Testis (tissue), 3 donors: ENCODE results near the gene CHDH. TPM values are rescaled to one million over a fixed set of nuclear protein-coding genes. Genes with fewer than 3 reads are reported as not detected.

Experiments
- DNase-seq: peaks from one replicate; pipeline ENCODE4 v3.0.0-alpha.2; 2019
- H3K27ac ChIP-seq, 2 donors: fragments of 200-600 bp; sonication (generic); one replicate each; pipeline ENCODE4 v1.5.1; 2019
- H3K27me3 ChIP-seq: fragments of 200-600 bp; sonication (generic); one replicate; pipeline ENCODE4 v1.5.1; 2019
- H3K36me3 ChIP-seq: fragments of 200-600 bp; sonication (generic); one replicate; pipeline ENCODE4 v1.5.1; 2017; ENCODE audit warnings: low read depth; ENCODE audit errors: missing control alignments
- H3K4me1 ChIP-seq: fragments of 200-600 bp; sonication (generic); one replicate; pipeline ENCODE4 v1.5.1; 2019
- H3K4me3 ChIP-seq, 2 donors: fragments of 200-600 bp; sonication (generic); one replicate each; pipeline ENCODE4 v1.5.1; 2017 to 2019
- H3K9me3 ChIP-seq: fragments of 200-600 bp; sonication (generic); one replicate; pipeline ENCODE4 v1.5.1; 2017
- POLR2A ChIP-seq: fragments of 450-650 bp; IDR thresholded peaks from one replicate; pipeline ENCODE4 v1.6.1; 2017; ENCODE audit warnings: antibody characterized with exemption, mild to moderate bottlenecking, moderate library complexity
- WGBS, 2 donors: methylation state at CpG; one replicate each; pipeline ENCODE4 v1.1.5; 2018; 5-methylcytosine and 5-hydroxymethylcytosine counted together
- intact Hi-C: fragments of 100-400 bp; cut with DNase I; formaldehyde crosslinking; loops from one replicate; pipeline ENCODE4 v1.15.1; 2023; ENCODE audit warnings: low total_unique reads
- polyA plus RNA-seq: library from polyadenylated mRNA; stranded (reverse); fragments of 350-450 nt; fragmentation: Illumina TruSeq; extraction: RNeasy Lipid Tissue Mini Kit (QIAGEN cat#74804); gene quantifications from one replicate; pipeline ENCODE4 v1.2.3, GENCODE V29; 2014; ENCODE audit warnings: low read depth, low replicate concordance; ENCODE audit not compliant: insufficient read depth
- total RNA-seq, 2 donors: library from RNA; depleted of rRNA; stranded (reverse); fragments of >200 nt; gene quantifications; one replicate each; pipeline ENCODE4 v1.2.3, GENCODE V29; 2016
- TF ChIP-seq, protein P1 (sequence below), 3 experiments: fragments of 450-650 bp in 2 of 3; fragments of 200-600 bp in 1 of 3; sonication (generic) in 1 of 3; IDR thresholded peaks; one replicate each; pipeline ENCODE4 v1.5.1; 2016 to 2019; ENCODE audit warnings: antibody characterized with exemption in 3 of 3, mild to moderate bottlenecking in 2 of 3, moderate library complexity in 1 of 3

The CHDH gene
- total and polyA plus RNA-seq, 3 donors from 2014 or later = 13.5 to 41.4 (median 28.1) TPM

GRCh38 chr3:53856964-53857363 lies 10.7 kb upstream of the CHDH start:
- H3K4me3 ChIP-seq = no peak overlapping the region
- peak overlapping the region in 1 of 2 donors; percentile 53 for H3K27ac ChIP-seq
- TF ChIP-seq, protein P1, sequence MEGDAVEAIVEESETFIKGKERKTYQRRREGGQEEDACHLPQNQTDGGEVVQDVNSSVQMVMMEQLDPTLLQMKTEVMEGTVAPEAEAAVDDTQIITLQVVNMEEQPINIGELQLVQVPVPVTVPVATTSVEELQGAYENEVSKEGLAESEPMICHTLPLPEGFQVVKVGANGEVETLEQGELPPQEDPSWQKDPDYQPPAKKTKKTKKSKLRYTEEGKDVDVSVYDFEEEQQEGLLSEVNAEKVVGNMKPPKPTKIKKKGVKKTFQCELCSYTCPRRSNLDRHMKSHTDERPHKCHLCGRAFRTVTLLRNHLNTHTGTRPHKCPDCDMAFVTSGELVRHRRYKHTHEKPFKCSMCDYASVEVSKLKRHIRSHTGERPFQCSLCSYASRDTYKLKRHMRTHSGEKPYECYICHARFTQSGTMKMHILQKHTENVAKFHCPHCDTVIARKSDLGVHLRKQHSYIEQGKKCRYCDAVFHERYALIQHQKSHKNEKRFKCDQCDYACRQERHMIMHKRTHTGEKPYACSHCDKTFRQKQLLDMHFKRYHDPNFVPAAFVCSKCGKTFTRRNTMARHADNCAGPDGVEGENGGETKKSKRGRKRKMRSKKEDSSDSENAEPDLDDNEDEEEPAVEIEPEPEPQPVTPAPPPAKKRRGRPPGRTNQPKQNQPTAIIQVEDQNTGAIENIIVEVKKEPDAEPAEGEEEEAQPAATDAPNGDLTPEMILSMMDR (IDR thresholded peaks at IDR 0.05) = no peak
- no peak for TF ChIP-seq POLR2A
- no peaks in the 10 kb centered on the region for H3K36me3 ChIP-seq
- WGBS, 2 donors = 75 to 78% methylated on average over 7 of the region's 7 CpGs
- intact Hi-C loops = no loop called here
- no peaks in the 10 kb centered on the region for H3K27me3 ChIP-seq
- H3K4me1 ChIP-seq = no peaks in the 10 kb centered on the region
- no peak for DNase-seq
- no peaks in the 10 kb centered on the region for H3K9me3 ChIP-seq

- DNase-seq = no peak
- TF ChIP-seq POLR2A = no peak
- TF ChIP-seq, protein P1 (IDR thresholded peaks at IDR 0.05) = no peak
These were observed 4.7 kb upstream of the CHDH start for GRCh38 chr3:53850895-53851294.

GRCh38 chr3:53849916-53850315 lies 3.7 kb upstream of the CHDH start:
- H3K4me1 ChIP-seq = peaks cover 9% of the 10 kb centered on the region
- no peaks in the 10 kb centered on the region for H3K36me3 ChIP-seq
- intact Hi-C loops = no loop called here
- no peak overlapping the region for H3K27ac ChIP-seq
- no peak for DNase-seq
- H3K4me3 ChIP-seq = no peak overlapping the region
- WGBS, 2 donors = 91 to 95% methylated on average over 5 to 7 of the region's 7 CpGs
- no peaks in the 10 kb centered on the region for H3K9me3 ChIP-seq
- TF ChIP-seq POLR2A = no peak
- TF ChIP-seq, protein P1 (IDR thresholded peaks at IDR 0.05) = no peak
- no peaks in the 10 kb centered on the region for H3K27me3 ChIP-seq

More at GRCh38 chr3:53850895-53851294, 4.7 kb upstream of the CHDH start:
- Histone ChIP-seq H3K27ac (no peak overlapping the region), H3K4me1 (peaks cover 9% of the 10 kb centered on the region), H3K36me3 (no peaks in the 10 kb centered on the region), H3K9me3 (no peaks in the 10 kb centered on the region), H3K4me3 (no peak overlapping the region), H3K27me3 (no peaks in the 10 kb centered on the region)
- WGBS, 2 donors = 75% methylated on average over 5 of the region's 5 CpGs
- intact Hi-C loops = no loop called here

DNA sequence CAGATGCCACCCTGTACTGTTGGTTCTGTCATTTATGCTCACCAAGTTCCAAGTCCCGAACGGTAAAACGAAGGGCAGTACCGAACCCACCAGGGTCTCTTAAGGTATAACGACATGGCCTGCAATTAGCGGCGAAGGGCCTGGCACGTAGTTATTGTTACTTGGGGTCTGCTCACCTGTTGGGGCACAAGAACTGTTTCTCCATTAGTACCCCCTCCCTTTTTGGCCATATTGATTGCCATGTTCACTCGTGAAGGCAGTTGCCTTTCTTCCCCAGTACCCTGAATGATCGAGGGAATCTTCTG lies 584 bp upstream of the CHDH start:
- no peak overlapping the region for H3K27ac ChIP-seq
- no peak for DNase-seq

GRCh38 chr3:53845881-53846133 lies 412 bp downstream of the CHDH start:
- H3K36me3 ChIP-seq = no peaks in the 10 kb centered on the region
- DNase-seq = no peak
- H3K27ac ChIP-seq = peak overlapping the region; percentile 76 to 77
- TF ChIP-seq POLR2A = no peak
- TF ChIP-seq, protein P1 (IDR thresholded peaks at IDR 0.05) = no peak
- H3K4me1 ChIP-seq = peaks cover 17% of the 10 kb centered on the region
- H3K4me3 ChIP-seq = peak overlapping the region; percentile 61 to 63
- 0 to 2% methylated on average over 1 to 16 of the region's 34 CpGs for WGBS, 2 donors
- H3K9me3 ChIP-seq = no peaks in the 10 kb centered on the region
- intact Hi-C loops = no loop called here
- H3K27me3 ChIP-seq = no peaks in the 10 kb centered on the region

More for the DNA sequence above, 584 bp upstream of the CHDH start:
- 60 to 61% methylated on average over 10 of the region's 10 CpGs for WGBS, 2 donors
- H3K9me3 ChIP-seq = no peaks in the 10 kb centered on the region
- TF ChIP-seq, protein P1 (IDR thresholded peaks at IDR 0.05) = no peak
- TF ChIP-seq POLR2A = no peak
- peaks cover 17% of the 10 kb centered on the region for H3K4me1 ChIP-seq
- intact Hi-C loops = no loop called here
- H3K27me3 ChIP-seq = no peaks in the 10 kb centered on the region
- peak overlapping the region; percentile 61 to 63 for H3K4me3 ChIP-seq
- H3K36me3 ChIP-seq = no peaks in the 10 kb centered on the region
